H1 (cell line): ENCODE data around the gene MIDN. TPM values are rescaled to one million over a fixed set of nuclear protein-coding genes. Genes with fewer than 3 reads are reported as not detected.

Source experiments
- BACH1 ChIP-seq: IDR thresholded peaks from 2 replicates; pipeline ENCODE4 v1.6.1; 2012; ENCODE audit warnings: low read length, improper control_type of control experiment
- CREB1 ChIP-seq: IDR thresholded peaks from 2 replicates; pipeline ENCODE4 v1.6.1; 2012; ENCODE audit warnings: inconsistent platforms
- GTF2F1 ChIP-seq: IDR thresholded peaks from 2 replicates; pipeline ENCODE4 v1.6.1; 2012; ENCODE audit warnings: low read depth, low read length, improper control_type of control experiment, borderline replicate concordance
- SIN3A ChIP-seq, 2 experiments: IDR thresholded peaks in 1 of 2; conservative IDR thresholded peaks in 1 of 2; 2 replicates each; pipeline ENCODE4 v1.6.1; 2011 to 2012; ENCODE audit warnings: low read length in 2 of 2, improper control_type of control experiment in 1 of 2, low read depth in 1 of 2, mild to moderate bottlenecking in 1 of 2
- polyA plus RNA-seq, 7 experiments: library from polyadenylated mRNA; depleted of rRNA in 3 of 7; stranded (reverse) in 5 of 7; unstranded in 2 of 7; fragments of >200 nt in 5 of 7; fragments of 200-250 nt in 2 of 7; gene quantifications; 1 replicate in 5 of 7; 2 replicates in 1 of 7; 4 replicates in 1 of 7; pipeline versions ENCODE4 v1.2.1 to v1.2.3, GENCODE V29; 2011 to 2013; ENCODE audit warnings: missing spikeins in 2 of 7, mixed read lengths in 2 of 7
- total RNA-seq: library from RNA; stranded (reverse); fragmentation: NEBNext Ultra II Directional; extraction: Animal tissue kit (Norgen Biotek cat#: 25700); gene quantifications from 2 replicates; pipeline ENCODE4 v1.2.1, GENCODE V29; 2021

MIDN gene
- total and polyA plus RNA-seq, 2 of the 8 experiments (the other 6 are each of a cell fraction or from before 2014, with no cell fraction given), result 39.8 to 159 TPM

DNA sequence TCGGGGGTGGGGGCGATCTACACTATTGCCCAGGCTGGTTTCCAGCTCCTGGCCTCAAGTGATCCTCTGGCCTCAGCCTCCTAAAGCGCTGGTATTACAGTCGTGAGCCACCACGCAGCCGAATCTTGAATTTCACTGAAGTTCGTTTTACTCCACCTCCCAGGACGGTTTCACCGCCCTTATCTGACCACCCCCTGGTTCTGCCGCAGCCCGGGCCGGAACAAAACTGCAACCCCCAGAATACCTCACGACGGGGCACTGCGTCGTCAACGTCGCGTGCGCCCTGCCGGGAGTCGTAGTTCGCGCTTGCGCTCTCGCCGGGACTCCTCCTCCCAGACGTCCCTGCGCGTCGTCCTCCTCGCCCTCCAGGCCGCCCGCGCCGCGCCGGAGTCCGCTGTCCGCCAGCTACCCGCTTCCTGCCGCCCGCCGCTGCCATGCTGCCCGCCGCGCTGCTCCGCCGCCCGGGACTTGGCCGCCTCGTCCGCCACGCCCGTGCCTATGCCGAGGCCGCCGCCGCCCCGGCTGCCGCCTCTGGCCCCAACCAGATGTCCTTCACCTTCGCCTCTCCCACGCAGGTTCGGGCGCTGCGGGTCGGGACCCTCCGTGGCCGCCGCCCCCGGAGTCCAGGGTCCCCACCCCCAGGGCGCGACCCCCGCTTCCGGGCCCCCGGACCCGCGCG lies 6.8 kb upstream of the MIDN start, which contains the start of gene ATP5F1D (continued):
- TF ChIP-seq BACH1 (no peak), CREB1 (peak; percentile 97), GTF2F1 (no peak), SIN3A (conservative IDR thresholded peaks at IDR 0.05 in 1 of 2, IDR thresholded peaks at IDR 0.05 in 1 of 2; ENCODE audit: low read depth in 1 of 2, low read length in 2 of 2) (peak in 1 of 2 experiments; percentile 77; a peak in 2 of 4 replicates)
